Raji (cell line): ENCODE data around the gene MVK.

Source experiments
- POLR2A ChIP-seq: IDR thresholded peaks from 2 replicates; pipeline ENCODE4 v1.6.1; 2011; ENCODE audit warnings: low read depth, low read length, control low read depth; ENCODE audit not compliant: insufficient read depth

Gene MVK

DNA sequence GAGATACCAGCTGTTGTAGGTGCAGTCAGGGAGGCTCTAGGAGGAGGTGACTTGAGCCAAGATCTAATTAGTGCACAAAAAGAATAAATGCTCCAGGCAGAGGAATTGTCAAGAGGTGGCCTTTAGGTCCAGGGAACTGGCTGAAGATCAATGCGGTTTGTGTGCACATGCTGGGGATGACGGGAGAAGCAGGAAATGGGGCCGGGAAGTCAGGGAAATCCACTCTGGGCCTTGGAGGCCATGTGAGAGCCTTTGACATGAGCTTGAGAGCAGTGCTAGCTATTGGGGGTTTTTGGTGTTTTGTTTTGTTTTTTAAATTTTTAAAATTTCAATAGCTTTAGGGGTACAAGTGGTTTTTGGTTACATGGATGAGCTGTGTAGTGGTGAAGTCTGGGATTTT, 67.4 kb downstream of the MVK start:
- TF ChIP-seq POLR2A, result no peak

GRCh38 chr12:109641422-109641821, 67.8 kb downstream of the MVK start:
- no peak for TF ChIP-seq POLR2A

GRCh38 chr12:109642506-109643132, 69.0 kb downstream of the MVK start:
- no peak for TF ChIP-seq POLR2A

DNA sequence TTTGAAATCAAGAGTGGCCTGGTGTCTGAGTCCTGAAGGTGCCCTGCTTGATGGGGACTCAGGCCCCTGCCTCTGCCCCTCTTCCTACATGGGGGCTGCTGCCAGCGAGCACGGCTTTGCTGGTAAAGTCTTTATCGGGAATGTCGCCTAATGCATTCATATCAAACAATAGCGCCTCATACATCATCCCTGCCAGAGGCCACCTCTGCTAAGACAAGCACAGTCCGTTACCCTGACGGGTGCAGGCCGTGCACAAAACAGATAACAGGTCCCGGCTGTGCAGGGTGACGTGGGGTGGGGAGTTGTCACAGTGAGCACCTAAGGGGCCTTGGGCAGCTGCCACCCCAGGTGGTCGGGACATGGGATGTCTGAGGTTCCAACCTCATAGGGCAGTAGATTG, 71.6 kb downstream of the MVK start:
- TF ChIP-seq POLR2A, result no peak

- TF ChIP-seq POLR2A, result no peak
Observed at GRCh38 chr12:109645708-109646107, 72.1 kb downstream of the MVK start.
